ENCODE measurements around the gene PARP1.

- TF ChIP-seq CTCF (IDR thresholded peaks at IDR 0.05) (peak; percentile 64 to 90 (median 84)), EP300 (IDR thresholded peaks at IDR 0.05) (no peak)
Measured at GRCh38 chr1:226407497-226408284, at the start of gene PARP1.
